A549 (cell line): Measurements from ENCODE around the gene C1QTNF1.

Source experiments
- CTCF ChIP-seq: fragments of >200 bp; sonication (Bioruptor Twin); formaldehyde crosslinking; IDR thresholded peaks from 3 replicates; pipeline ENCODE4 v1.5.1; 2016
- POLR2A ChIP-seq: IDR thresholded peaks from 2 replicates; pipeline ENCODE4 v1.6.1; 2012; ENCODE audit warnings: mild to moderate bottlenecking, low read length

DNA sequence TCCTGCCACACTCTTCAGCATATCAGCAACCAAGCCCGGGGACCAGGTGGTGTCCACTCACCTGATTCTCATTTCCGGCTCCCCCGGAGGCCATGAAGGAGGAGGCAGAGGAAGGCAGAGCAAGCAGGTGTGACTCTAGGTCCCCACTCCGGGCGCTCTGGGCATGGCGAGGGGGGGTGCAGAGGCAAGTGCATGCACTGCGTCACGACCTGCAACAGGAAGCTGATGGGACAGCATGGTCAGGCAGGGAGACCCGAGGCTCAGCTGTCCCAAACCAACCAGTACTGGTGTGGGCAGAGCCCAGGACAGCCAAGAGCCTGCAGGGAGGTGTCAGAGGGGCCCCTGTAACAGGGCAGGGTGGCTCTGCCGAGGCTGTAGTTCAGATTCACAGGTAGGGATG, 48.6 kb downstream of the C1QTNF1 start:
- TF ChIP-seq POLR2A (no peak), CTCF (no peak)
